Smooth muscle cell (in vitro differentiated cells): ENCODE data around the gene FGFBP2. TPM values are rescaled to one million over a fixed set of nuclear protein-coding genes. Genes with fewer than 3 reads are reported as not detected.

Source experiments
- DNase-seq: peaks from one replicate; lab custom pipeline; 2025; ENCODE audit not compliant: unreplicated experiment; lab: John Stamatoyannopoulos, UW
- H2AFZ ChIP-seq: fragments of 200-600 bp; sonication (generic); 2 replicates; pipeline ENCODE4 v1.6.0; 2016; ENCODE audit warnings: antibody characterized with exemption, low read depth, mild to moderate bottlenecking
- H3F3A ChIP-seq: fragments of 200-600 bp; sonication (generic); 2 replicates; pipeline ENCODE4 v1.6.0; 2017; ENCODE audit warnings: antibody characterized with exemption, low read depth
- H3K27ac ChIP-seq: fragments of 200-600 bp; sonication (generic); 2 replicates; pipeline ENCODE4 v1.5.1; 2016; ENCODE audit warnings: low read depth, mild to moderate bottlenecking
- H3K27me3 ChIP-seq: fragments of 200-600 bp; sonication (generic); 2 replicates; pipeline ENCODE4 v1.6.1; 2016; ENCODE audit warnings: low read depth, mild to moderate bottlenecking
- H3K36me3 ChIP-seq: fragments of 200-600 bp; sonication (generic); 2 replicates; pipeline ENCODE4 v1.5.1; 2016; ENCODE audit warnings: low read depth
- H3K4me1 ChIP-seq: fragments of 200-600 bp; sonication (generic); 2 replicates; pipeline ENCODE4 v1.5.1; 2016; ENCODE audit warnings: low read depth
- H3K4me2 ChIP-seq: fragments of 200-600 bp; sonication (generic); 2 replicates; pipeline ENCODE4 v1.6.0; 2016; ENCODE audit warnings: mild to moderate bottlenecking
- H3K4me3 ChIP-seq: fragments of 200-600 bp; sonication (generic); 2 replicates; pipeline ENCODE4 v1.5.1; 2016; ENCODE audit warnings: mild to moderate bottlenecking
- H3K79me2 ChIP-seq: fragments of 200-600 bp; sonication (generic); 2 replicates; pipeline ENCODE4 v1.6.0; 2016; ENCODE audit warnings: low read depth, mild to moderate bottlenecking
- H3K9ac ChIP-seq: fragments of 200-600 bp; sonication (generic); 2 replicates; pipeline ENCODE4 v1.6.0; 2016; ENCODE audit warnings: low read depth
- H3K9me3 ChIP-seq: fragments of 200-600 bp; sonication (generic); replicated peaks from 2 replicates; pipeline ENCODE4 v1.5.1; 2016; ENCODE audit warnings: low read depth
- H4K20me1 ChIP-seq: fragments of 200-600 bp; sonication (generic); 2 replicates; pipeline ENCODE4 v1.6.0; 2016; ENCODE audit warnings: low read depth
- WGBS: methylation state at CpG from one replicate; pipeline ENCODE4 v1.1.7; 2016; ENCODE audit warnings: low lambda C conversion rate; 5-methylcytosine and 5-hydroxymethylcytosine counted together
- polyA plus RNA-seq: library from polyadenylated mRNA; unstranded; fragments of >200 nt; fragmentation: Nextera tagmentation; extraction: Ambion mirVana; gene quantifications from 2 replicates; pipeline ENCODE4 v1.2.1, GENCODE V29; 2016
- total RNA-seq: library from RNA; depleted of rRNA; stranded (reverse); fragments of >200 nt; gene quantifications from 2 replicates; pipeline ENCODE4 v1.2.3, GENCODE V29; 2014
- TF ChIP-seq, protein P1 (sequence below): fragments of 200-600 bp; sonication (generic); IDR thresholded peaks from 2 replicates; pipeline ENCODE4 v1.5.1; 2017; ENCODE audit warnings: borderline replicate concordance, mild to moderate bottlenecking, antibody characterized with exemption; ENCODE audit not compliant: insufficient read depth, poor library complexity, severe bottlenecking

Gene FGFBP2
- total and polyA plus RNA-seq, 2 experiments from 2014 or later, result not detected

GRCh38 chr4:16007471-16008095, 44.6 kb upstream of the FGFBP2 start:
- DNase-seq, result no peak
- no peak overlapping the region for H3K27ac ChIP-seq
- no peak overlapping the region for H3K9ac ChIP-seq
- H3K4me2 ChIP-seq, result no peak overlapping the region
- no peaks in the 10 kb centered on the region for H4K20me1 ChIP-seq
- no peak overlapping the region for H3K4me3 ChIP-seq
- no peaks in the 10 kb centered on the region for H3K79me2 ChIP-seq
- no peaks in the 10 kb centered on the region for H3K36me3 ChIP-seq
- no peaks in the 10 kb centered on the region for H3K9me3 ChIP-seq
- no peak overlapping the region for H2AFZ ChIP-seq
- no peaks in the 10 kb centered on the region for H3K4me1 ChIP-seq
- 72% methylated on average over 5 of the region's 5 CpGs for WGBS
- TF ChIP-seq, protein P1, sequence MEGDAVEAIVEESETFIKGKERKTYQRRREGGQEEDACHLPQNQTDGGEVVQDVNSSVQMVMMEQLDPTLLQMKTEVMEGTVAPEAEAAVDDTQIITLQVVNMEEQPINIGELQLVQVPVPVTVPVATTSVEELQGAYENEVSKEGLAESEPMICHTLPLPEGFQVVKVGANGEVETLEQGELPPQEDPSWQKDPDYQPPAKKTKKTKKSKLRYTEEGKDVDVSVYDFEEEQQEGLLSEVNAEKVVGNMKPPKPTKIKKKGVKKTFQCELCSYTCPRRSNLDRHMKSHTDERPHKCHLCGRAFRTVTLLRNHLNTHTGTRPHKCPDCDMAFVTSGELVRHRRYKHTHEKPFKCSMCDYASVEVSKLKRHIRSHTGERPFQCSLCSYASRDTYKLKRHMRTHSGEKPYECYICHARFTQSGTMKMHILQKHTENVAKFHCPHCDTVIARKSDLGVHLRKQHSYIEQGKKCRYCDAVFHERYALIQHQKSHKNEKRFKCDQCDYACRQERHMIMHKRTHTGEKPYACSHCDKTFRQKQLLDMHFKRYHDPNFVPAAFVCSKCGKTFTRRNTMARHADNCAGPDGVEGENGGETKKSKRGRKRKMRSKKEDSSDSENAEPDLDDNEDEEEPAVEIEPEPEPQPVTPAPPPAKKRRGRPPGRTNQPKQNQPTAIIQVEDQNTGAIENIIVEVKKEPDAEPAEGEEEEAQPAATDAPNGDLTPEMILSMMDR, result no peak
- H3K27me3 ChIP-seq, result no peaks in the 10 kb centered on the region
- H3F3A ChIP-seq, result no peaks in the 10 kb centered on the region

DNA sequence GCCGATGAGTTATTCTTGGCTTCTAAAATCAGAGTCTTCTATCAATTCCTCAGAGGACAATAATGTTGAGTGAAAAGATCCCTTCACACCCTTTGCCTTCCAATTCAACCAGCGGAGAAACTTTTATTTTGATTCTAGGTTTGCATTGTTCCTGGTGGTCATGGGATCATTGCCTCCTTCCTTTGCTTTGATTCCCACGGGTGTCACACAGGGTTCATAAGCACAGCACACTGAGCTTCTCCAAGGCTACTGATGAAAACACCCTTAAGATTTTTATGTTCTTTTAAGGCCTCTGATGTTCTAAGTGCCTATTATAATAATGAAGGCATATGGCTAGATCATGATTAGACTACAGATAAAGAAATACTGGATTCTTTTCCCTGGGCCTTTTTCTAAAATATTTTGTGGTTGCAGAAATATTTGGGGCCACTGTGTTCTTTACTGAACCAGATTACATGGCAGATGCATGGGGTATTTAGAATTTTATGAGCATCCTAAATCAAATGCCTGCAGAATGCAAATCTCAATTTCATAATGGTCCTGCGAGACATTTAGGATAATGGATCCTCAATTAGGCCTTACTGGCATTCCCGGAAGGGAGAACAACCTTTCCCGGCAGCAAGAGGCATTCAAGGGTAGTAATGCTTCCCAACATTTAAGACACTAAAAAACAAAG, 43.9 kb upstream of the FGFBP2 start:
- H3F3A ChIP-seq, result no peaks in the 10 kb centered on the region
- no peak for DNase-seq
- H3K9me3 ChIP-seq, result no peaks in the 10 kb centered on the region
- no peaks in the 10 kb centered on the region for H3K36me3 ChIP-seq
- no peaks in the 10 kb centered on the region for H3K79me2 ChIP-seq
- H3K4me2 ChIP-seq, result no peak overlapping the region
- H3K27me3 ChIP-seq, result no peaks in the 10 kb centered on the region
- TF ChIP-seq, protein P1, result no peak
- H3K27ac ChIP-seq, result no peak overlapping the region
- H3K4me3 ChIP-seq, result no peak overlapping the region
- H3K4me1 ChIP-seq, result no peaks in the 10 kb centered on the region
- 83% methylated on average over 6 of the region's 6 CpGs for WGBS
- H3K9ac ChIP-seq, result no peak overlapping the region
- H4K20me1 ChIP-seq, result no peaks in the 10 kb centered on the region
- H2AFZ ChIP-seq, result no peak overlapping the region

DNA sequence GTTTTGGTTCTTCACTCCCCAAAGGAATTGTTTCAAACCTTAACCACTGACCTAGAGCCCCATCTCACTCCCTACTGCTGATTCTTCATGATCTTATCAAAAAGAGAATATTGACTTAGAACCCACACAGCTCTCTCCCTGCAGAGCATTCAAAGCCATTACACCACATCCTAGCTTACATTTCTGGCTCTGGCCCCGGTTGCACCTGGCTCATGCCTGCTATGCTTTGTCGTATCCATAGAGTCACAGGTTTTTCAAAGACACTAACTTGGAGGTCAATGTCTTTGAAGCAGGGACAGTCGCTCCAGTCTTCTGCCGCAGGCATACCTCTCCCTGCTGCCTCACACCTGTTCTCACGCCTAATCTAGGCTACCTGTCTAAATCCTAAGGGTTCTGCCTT, 42.7 kb upstream of the FGFBP2 start:
- H3K27me3 ChIP-seq, result no peaks in the 10 kb centered on the region
- WGBS, result 84% methylated on average over 5 of the region's 5 CpGs
- TF ChIP-seq, protein P1, result no peak

More for the DNA sequence above, 42.7 kb upstream of the FGFBP2 start:
- H3K9me3 ChIP-seq, result no peaks in the 10 kb centered on the region
- no peak overlapping the region for H2AFZ ChIP-seq
- H3K9ac ChIP-seq, result no peak overlapping the region
- H4K20me1 ChIP-seq, result no peaks in the 10 kb centered on the region
- no peaks in the 10 kb centered on the region for H3K4me1 ChIP-seq
- DNase-seq, result no peak
- no peaks in the 10 kb centered on the region for H3K79me2 ChIP-seq
- H3K4me3 ChIP-seq, result no peak overlapping the region
- no peak overlapping the region for H3K27ac ChIP-seq
- H3K36me3 ChIP-seq, result no peaks in the 10 kb centered on the region
- no peaks in the 10 kb centered on the region for H3F3A ChIP-seq
- no peak overlapping the region for H3K4me2 ChIP-seq
